PC-9 (cell line): ENCODE measurements around the gene ZBTB49.

Source experiments
- CTCF ChIP-seq: fragments of 200-600 bp; sonication (generic); conservative IDR thresholded peaks from 2 replicates; pipeline ENCODE4 v1.6.1; 2017; ENCODE audit warnings: mixed run types, antibody characterized with exemption, mild to moderate bottlenecking, moderate library complexity
- EZH2 ChIP-seq: fragments of 200-600 bp; sonication (generic); IDR thresholded peaks from 2 replicates; pipeline ENCODE4 v1.8.0; 2017; ENCODE audit warnings: antibody characterized with exemption, low read depth

- TF ChIP-seq CTCF (no peak), EZH2 (no peak)
These were observed 44.9 kb upstream of the ZBTB49 start for GRCh38 chr4:4245172-4245571.
